ENCODE data around the gene ZNF391.
"Not testable (repeated sequence)": the region's sequence is repeated elsewhere in the genome, so short reads cannot be mapped to it uniquely, and the experiment has no call there.

ZNF391 gene

GRCh38 chr6:27424851-27425250 lies 36.3 kb downstream of the ZNF391 start:
- not testable (repeated sequence) for DNase-seq

- no peak for DNase-seq
These were observed 37.6 kb downstream of the ZNF391 start for GRCh38 chr6:27426045-27426620.

GRCh38 chr6:27428502-27428901 lies 39.9 kb downstream of the ZNF391 start:
- DNase-seq = no peak

GRCh38 chr6:27428966-27429365 lies 40.4 kb downstream of the ZNF391 start:
- no peak for DNase-seq

GRCh38 chr6:27433714-27434113 lies 45.2 kb downstream of the ZNF391 start:
- DNase-seq = no peak

GRCh38 chr6:27439371-27439770 lies 50.8 kb downstream of the ZNF391 start:
- no peak for DNase-seq

GRCh38 chr6:27441001-27441400 lies 52.4 kb downstream of the ZNF391 start:
- no peak for DNase-seq

- DNase-seq = no peak
These were observed 54.4 kb downstream of the ZNF391 start for GRCh38 chr6:27442932-27443331.

GRCh38 chr6:27448456-27448855 lies 59.9 kb downstream of the ZNF391 start:
- DNase-seq = no peak

- DNase-seq = no peak
These were observed 63.3 kb downstream of the ZNF391 start for GRCh38 chr6:27451660-27452390.

GRCh38 chr6:27452496-27452897 lies 63.9 kb downstream of the ZNF391 start:
- DNase-seq = no peak
